HG02798 (cell line): ENCODE measurements around the gene CTDSP2.
"Not testable (repeated sequence)": the region's sequence is repeated elsewhere in the genome, so short reads cannot be mapped to it uniquely, and the experiment has no call there.

Experiments used
- ATAC-seq: cut with Tn5 transposase; IDR thresholded peaks from one replicate; pipeline ENCODE4 v1.9.1; 2021; ENCODE audit warnings: mild to moderate bottlenecking; ENCODE audit not compliant: unreplicated experiment, poor library complexity

CTDSP2 gene

DNA sequence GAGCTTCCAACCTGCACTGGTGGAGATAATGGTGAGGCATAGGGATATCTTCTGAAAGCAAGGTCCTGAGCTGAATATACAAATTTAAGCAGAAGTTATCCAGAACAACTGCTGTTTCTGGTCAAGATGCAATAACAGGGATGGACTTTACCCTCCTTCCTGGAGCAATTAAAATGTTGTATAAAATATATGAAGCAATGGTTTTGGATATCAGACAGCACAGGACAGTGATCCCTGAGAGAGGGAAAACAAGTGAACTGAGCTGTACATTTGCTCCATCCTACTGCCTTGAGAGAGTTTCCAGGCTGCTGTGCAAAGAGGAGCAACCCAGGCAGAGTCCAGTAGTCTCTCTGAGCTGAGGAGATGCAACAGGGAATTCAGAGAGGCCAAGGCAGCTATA lies 36.0 kb upstream of the CTDSP2 start:
- no peak for ATAC-seq

DNA sequence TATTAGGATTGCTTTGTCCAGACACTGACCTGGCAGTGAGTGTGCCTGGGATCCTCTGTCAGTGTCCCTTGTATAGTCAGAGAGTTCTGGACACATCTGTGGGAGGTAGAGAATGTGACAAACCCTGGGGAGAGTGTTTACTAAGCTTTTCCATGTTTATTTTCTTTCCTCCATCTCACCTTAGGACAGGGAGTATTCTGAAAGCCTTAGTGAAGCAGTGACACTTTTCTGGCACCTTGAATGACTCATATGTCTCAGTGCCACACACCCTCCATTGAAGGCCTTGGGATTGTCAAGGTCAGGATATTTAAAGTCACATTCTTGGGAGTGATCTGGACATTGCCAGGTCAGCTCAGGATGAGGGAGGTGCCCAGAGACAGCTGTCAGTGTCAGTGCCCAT lies 34.9 kb upstream of the CTDSP2 start:
- ATAC-seq: no peak

DNA sequence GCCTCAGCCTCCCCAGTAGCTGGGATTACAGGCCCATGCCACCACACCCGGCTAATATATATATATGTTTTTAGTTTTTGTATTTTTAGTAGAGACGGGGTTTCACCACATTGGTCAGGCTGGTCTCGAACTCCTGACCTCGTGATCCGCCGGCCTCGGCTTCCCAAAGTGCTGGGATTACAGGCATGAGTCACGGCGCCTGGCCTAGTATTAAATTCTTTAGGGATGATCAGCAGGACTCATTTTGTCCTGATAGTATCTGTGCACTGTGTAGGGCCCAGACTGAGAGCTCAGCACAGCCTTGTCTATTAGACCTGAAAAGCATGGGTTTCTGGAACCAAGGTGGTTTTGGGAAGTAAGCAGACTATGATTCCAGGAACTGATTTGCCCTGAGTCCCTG lies 34.5 kb upstream of the CTDSP2 start:
- ATAC-seq: not testable (repeated sequence)

DNA sequence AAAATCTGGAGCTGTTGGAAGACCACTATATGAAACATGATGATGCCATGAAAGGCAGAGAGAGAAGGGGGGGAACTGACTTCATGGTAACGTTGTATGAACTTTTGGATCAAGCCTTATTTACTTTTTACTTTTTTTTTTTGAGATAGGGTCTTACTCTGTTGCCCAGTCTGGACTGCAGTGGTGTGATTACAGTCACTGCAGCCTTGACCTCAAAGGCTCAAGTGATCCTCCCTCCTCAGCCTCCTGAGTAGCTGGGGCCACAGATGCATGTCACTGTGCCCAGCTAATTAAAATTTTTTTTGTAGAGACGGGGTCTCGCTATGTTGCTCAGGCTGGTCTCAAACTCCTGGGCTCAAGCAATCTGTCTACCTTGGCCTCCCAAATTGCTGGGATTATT lies 31.3 kb upstream of the CTDSP2 start:
- no peak for ATAC-seq

DNA sequence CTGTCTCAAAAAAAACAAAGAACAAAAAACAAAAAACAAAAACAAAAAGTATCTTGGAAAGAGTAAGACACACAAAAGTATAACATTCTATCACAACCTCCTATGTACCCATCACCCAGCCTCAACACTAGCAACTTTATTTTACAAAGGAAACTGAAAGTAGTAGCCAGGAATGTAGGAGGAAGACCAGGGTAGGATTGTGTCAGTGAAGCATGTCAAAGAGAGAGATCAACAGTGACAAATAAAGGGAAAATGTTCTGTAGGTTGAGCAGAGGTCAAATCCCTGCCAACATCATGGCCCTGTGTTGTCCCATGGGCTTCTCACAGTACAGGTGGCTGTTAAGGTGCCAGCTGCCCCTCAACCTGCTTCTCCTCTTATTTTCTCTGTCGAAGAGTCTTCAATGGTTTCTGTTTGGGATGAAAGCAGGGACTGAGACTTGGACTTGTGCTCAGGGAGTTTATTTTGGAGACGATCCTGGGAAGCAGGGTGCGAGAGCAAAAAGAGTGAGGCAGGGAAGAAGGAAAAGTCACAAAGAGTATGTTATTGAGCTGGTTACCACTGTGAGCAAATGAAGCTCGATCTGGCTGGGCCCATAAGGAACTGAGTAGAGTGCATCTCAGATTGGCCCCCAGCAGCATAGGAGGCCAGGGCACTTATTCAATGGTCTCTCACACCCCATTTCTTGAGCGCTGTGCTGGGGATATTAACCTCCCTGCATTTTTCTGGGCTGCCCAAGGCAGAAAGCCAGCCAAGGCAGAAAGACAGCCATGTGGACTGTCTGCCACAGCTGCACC lies 29.4 kb upstream of the CTDSP2 start:
- ATAC-seq: no peak

DNA sequence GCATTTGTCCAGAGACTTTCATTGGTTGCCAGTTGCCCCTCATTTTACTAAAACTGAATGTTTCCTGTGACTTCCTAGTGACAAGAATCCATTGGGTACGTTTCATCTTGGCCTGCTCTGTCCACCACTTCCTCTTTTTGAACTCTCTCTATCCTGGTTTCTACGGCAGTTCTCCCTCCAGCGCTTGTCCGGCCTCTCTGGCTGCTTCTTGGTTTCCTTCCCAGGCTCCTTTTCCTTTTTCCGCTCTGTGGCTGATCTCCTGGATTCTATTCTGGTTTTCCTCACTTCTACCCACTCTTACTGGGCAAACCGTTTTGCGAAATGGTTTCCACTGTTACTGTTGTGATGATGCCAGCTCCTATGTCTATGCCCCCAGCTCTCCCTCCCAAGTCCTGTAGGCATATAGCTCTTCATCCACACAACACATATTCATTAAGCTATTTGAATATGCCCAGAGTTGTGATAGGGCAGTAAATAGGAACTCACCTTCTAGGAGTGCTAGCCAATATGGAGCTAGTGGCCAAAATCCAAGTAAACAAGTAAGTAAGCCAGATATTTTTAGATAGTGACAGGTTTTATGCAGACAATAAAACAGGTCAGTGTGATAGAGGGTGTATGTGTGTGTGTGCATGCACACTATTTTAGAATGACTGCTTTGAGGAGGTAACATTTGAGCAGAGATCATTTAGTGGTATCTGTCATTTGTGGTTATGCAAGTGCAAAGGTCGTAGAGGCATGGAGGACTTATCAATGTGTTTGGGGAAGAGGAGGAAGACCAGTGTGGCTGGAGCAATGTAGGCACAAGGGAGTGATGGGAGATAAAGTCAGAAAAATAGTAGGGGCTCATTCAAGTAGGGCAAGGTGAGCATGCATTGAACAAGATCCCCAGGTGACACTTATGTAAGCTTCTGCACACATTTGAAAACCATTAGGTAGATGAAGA lies 27.9 kb upstream of the CTDSP2 start:
- no peak for ATAC-seq

DNA sequence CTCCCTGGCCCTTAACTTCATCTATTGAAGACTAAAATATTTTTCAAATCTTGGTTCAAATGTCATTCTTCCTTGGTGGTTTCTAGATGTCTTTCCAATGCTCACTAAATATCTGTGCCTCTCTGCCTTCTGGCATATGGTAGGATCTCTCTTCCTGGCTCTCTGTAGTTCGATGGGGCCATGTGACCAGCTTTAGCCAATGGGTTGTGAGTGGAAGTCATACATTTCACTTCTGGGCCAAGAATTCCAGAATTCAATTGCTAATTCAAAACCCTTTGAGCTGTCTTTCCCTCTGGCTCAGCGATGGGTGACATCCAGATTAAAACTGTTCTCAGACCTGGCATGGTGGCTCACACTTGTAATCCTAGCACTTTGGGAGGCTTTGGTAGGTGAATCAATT lies 25.8 kb upstream of the CTDSP2 start:
- no peak for ATAC-seq

DNA sequence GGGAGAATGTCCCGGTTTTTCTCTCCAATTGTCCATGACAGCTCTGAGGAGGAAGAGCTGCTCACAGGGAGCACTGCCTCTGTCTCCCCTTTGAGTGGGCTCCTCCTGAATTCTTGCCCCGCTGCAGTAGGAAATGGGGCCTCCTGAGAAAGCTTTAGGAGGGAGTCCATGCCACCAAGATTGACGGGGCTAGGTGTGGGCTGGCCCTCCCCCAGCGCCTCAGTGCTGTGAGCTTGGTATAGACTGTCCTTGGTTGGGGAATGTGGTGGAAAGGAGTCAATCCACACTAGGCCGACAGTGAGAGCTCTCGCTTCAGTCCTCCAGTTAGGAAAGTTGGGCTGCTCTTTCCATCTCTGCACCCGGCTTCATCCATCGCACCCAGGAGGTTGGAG lies 23.4 kb upstream of the CTDSP2 start:
- no peak for ATAC-seq

DNA sequence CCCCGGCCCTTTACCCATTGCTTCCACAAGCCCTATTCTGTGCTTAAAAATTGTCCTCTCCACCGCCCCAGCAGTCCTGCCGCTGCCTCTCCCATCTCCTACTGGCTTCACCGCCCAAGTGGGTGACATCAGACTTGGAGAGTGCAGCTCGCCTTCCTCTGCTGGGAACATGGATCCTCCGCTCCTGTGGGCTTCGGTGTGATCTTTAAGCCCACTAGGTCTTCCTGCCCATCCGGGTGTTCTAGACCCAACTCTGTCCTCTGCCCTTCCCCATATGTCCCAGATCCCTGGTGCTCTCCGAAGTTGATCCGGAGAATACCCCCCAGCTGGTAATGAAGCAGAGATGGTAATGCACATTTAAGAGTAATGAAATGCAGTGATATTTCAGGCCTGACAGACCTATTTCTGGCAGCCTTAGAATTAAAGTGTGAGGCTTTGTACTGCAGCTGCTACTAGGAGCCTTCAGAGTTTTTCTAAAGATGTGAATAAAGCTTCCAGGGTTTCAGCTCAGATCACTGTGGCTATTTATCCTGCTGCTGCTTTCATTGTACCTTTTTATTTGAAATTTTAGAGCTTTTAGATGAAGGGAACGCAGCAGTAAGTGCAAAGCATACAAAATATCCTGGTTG lies 22.9 kb upstream of the CTDSP2 start:
- no peak for ATAC-seq

DNA sequence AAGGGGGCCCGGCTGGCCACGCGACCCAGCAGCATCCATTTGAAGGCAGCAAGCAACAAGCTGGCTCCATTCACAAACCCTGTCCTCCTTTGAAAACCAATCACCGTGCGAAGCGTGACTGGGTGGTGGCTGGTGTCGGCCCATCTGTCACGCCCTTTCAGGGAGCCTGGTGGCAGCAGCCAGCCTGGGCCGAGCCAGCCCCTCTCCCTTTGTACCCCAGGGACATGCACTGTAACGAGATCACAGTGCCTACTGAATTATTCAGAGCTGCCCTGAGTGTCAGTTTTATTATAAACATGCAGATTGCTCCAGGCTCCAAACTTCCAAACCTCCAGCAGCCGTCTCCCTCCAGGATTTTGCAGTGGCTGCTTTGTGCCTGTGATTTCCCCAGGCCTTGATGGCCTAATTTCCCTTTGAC lies 22.3 kb upstream of the CTDSP2 start:
- ATAC-seq: no peak

DNA sequence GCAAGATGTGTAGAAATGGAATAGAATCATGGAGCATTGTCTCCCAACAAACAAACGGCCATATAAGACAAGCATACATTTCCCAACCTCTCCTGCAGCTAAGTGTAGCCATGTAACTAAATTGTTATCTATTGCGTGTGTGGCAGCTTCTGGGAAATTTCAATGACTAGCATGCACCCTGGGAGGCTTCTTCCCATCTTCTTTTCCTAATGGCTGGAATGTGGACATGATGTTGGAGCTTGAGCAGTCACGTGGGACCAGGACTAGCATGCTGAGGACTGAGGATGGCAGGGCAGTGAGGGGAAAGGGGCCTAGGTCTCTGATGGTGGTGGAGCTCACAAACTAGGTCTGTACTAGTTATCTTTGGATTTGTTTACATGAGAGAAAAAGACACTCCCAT lies 21.7 kb upstream of the CTDSP2 start:
- no peak for ATAC-seq

DNA sequence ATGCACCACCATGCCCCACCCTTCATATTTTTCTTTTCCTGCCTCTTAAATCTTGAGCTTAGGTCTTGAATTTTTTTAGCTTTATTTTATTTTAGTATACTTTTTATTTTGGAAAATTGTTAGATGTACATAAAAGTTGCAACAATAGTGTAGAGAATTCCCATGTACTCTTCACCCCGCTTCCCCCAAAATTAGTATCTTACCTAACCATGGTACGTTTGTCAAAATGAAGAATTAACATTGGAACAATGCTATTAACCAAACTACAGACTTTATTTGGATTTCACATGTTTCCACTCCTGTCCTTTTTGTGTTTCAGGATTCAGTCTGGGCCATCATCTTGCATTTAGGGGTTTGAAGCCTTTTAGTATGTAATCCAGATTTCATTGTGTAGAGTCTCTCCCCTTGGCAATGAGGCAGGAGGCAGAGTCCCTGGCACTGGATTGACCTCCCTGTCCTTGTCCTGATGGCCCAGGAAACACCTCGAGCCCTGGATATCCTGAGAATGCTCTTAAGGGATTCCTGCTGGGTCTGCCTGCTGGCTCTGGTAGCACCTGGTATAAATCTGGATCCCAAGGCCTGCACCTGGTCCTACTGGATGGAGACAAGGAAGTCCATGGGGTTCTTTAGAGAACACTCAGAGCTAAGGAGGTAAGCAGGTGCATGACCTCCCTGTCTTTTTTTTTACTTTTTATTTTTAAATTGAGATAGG lies 19.9 kb upstream of the CTDSP2 start:
- no peak for ATAC-seq

DNA sequence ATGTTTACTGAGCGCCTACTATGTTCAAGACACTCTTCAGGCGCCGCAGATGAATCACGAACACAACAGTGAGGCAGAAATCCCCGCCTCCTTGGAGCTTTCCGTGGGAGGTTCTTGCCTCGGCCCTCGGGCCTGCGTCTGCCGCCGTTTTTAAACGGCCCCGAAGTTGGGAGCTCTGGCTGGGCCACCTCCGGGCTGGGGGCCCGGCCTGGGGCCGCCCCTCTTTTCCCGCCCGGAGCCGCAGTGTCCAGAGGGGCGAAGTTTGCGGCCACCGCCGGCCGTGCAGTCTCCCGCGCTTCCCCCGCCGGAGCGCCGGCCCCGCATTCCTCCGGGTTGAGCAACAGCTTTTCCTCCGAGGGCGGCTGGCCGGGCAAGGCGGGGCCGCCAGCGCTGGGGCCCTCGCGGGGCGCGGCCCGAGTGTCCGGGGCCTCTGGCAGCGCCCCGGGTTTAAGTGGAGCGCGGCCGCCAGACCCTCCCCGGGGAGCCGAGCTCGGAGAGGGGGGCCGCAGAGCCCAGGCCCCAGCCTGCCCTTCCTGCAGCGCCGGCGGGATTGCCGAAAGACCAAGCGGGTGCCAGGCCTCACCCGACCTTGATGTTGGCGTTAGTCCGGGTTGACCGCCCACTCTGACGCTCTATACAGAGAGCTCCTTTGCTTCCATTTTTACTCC lies 18.7 kb upstream of the CTDSP2 start:
- peak; percentile 82 for ATAC-seq

DNA sequence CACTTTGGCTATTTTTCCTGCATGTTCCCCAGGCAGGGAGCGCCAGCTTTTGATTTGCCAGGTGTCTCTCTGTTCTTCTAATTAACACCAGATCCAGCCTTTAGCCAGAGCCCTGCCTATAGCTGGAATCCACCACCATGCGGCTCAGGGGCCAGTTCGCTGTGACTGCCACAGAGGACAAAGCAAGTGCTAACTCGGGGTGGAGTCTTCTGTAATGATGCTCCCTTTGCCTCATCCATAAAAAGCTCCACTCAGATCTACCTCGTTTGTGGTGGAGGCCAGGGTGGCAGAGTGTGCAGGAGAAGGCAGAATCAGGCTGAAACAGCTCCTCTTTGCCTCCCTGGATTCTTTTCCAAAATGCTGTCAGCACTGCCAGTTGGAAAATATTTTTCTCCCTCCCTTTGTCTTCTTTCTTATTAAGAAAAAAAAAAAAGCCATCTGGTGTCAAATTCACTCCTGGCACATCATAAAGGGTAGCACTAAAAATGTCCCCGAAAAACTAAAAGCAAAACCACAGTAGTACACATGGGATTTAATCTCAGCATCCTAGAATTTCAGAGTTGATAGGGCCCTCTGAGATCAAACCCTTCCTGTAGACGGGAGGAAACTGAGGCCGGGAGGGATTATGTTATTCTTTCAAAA lies 18.0 kb upstream of the CTDSP2 start:
- peak; percentile 2 for ATAC-seq

DNA sequence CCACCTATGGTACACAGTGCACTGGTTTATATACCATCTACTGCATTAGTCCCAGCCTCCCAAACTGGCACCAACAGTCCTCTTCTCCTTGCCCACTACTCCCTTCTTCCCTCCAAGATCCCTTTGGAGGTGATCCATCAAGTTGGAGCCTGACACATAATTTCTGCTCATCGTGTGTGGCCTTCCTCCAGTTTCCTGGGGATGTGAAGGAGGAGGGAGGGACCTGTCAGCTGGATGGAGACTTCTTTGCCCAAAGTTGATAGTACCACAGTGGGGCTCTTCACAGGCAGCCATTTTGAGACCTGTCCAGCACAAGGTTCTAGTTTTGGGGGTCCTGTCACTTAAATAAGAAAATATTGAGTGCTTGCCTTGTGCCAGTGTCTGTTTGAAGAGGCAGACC lies 17.1 kb upstream of the CTDSP2 start:
- ATAC-seq: no peak

DNA sequence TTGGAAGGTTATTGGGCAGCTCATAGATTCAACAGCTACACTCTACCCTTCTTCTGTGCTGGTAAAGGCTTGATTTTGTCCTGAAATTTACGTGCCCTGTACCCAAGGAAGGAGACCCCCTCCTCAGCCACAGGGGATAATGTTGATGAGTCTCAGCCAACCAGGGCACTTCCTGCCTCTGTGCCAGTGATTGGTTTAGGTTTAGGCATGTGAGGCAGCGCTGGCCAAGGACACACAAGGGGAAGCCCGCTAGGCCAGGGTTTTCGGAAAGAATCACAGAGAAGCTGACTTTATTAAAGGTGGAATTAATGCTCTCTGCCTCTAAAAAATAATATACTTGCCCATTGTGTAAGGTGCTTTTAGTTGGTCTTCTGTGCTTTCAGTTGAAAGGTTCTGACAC lies 15.4 kb upstream of the CTDSP2 start:
- no peak for ATAC-seq

DNA sequence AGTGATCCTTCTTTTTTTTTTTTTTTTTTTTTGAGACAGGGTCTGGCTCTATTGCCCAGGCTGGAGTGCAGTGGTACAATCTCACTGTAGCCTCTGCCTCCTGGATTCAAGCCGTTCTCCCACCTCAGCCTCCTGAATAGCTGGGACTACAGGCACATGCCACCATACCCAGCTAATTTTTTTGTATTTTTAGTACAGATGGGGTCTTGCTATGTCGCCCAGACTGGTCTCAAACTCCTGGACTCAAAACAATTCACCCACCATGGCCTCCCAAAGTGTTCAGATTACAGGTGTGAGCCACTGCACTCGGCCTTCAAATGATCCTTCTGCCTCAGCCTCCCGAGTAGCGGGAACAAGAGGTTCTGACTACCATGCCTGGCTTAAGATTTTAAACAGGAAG lies 14.4 kb upstream of the CTDSP2 start:
- not testable (repeated sequence) for ATAC-seq

DNA sequence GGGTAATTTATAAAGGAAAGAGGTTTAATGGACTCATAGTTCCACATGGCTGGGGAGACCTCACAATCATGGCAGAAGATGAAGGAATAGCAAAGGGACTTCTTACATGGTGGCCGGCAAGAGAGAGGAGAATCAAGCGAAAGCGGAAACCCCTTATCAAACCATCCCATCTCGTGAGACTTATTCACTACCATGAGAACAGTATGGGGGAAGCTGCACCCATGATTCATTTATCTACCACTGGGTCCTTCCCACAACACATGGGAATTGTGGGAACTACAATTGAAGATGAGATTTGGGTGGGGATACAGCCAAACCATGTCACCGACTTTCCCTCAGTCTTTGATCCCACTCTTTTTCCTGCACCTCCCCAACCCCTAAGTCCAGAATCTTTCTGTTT lies 12.6 kb upstream of the CTDSP2 start:
- ATAC-seq: no peak

DNA sequence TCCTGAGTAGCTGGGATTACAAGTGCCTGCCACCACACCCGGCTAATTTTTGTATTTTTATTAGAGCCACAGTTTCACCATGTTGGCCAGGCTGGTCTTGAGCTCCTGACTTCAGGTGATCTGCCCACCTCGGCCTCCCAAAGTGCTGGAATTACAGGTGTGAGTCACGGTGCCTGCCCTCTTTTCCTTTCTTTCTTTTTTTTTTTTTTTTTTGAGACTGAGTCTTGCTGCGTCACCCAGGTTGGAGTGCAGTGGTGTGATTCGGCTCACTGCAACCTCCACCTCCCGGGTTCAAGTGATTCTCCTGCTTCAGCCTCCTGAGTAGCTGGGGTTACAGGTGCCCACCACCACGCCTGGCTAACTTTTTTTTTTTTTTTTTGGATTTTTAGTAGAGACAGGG lies 11.6 kb upstream of the CTDSP2 start:
- not testable (repeated sequence) for ATAC-seq
